Transverse colon (tissue), 4 donors: ENCODE measurements around the gene APH1A. TPM values are rescaled to one million over a fixed set of nuclear protein-coding genes. Genes with fewer than 3 reads are reported as not detected.

Experiments used
- DNase-seq: peaks from one replicate; pipeline ENCODE4 v3.0.0-alpha.2; 2019
- H3K27ac ChIP-seq, 4 donors: fragments of 200-600 bp; sonication (generic); 2 replicates each; pipeline ENCODE4 v1.5.1; 2016 to 2018; ENCODE audit warnings: inconsistent platforms in 4 of 4
- H3K27me3 ChIP-seq: fragments of 200-600 bp; sonication (generic); 2 replicates; pipeline ENCODE4 v1.5.1; 2017; ENCODE audit warnings: inconsistent platforms
- H3K36me3 ChIP-seq, 4 donors: fragments of 200-600 bp; sonication (generic); 2 replicates each; pipeline ENCODE4 v1.5.1; 2017 to 2019; ENCODE audit warnings: inconsistent platforms in 4 of 4
- H3K4me1 ChIP-seq, 4 donors: fragments of 200-600 bp; sonication (generic); 2 replicates each; pipeline ENCODE4 v1.5.1; 2017 to 2020; ENCODE audit warnings: inconsistent platforms in 4 of 4
- H3K4me3 ChIP-seq, 4 donors: fragments of 200-600 bp; sonication (generic); 1 replicate in 1 of 4; 2 replicates in 3 of 4; pipeline versions ENCODE4 v1.5.1 to v1.6.1; 2017 to 2019; ENCODE audit warnings: inconsistent platforms in 4 of 4
- H3K9me3 ChIP-seq, 2 donors: fragments of 200-600 bp; sonication (generic); 2 replicates each; pipeline ENCODE4 v1.5.1; 2017 to 2019; ENCODE audit warnings: inconsistent platforms in 2 of 2
- EP300 ChIP-seq: sonication (generic); formaldehyde crosslinking; IDR thresholded peaks from one replicate; pipeline ENCODE4 v1.6.1; 2017; ENCODE audit warnings: antibody characterized with exemption, low read depth
- POLR2A ChIP-seq: fragments of 450-650 bp; IDR thresholded peaks from one replicate; pipeline ENCODE4 v1.6.1; 2016; ENCODE audit warnings: antibody characterized with exemption, mild to moderate bottlenecking, moderate library complexity
- POLR2AphosphoS5 ChIP-seq, 3 donors: sonication (generic); formaldehyde crosslinking; IDR thresholded peaks; one replicate each; pipeline ENCODE4 v1.6.1; 2016; ENCODE audit warnings: antibody characterized with exemption in 3 of 3
- WGBS, 2 donors: methylation state at CpG; one replicate each; pipeline ENCODE4 v1.1.5; 2018; ENCODE audit warnings: low coverage in 1 of 2; 5-methylcytosine and 5-hydroxymethylcytosine counted together
- in situ Hi-C, 4 donors: fragments of 200-750 bp; cut with MboI; loops; one replicate each; pipeline versions ENCODE4 v1.15.0 to v1.15.1; 2017; ENCODE audit warnings: low sequenced_read_pairs in 3 of 4, low pct_ligation_motif_present in 1 of 4, low pct_unique_long_range_greater_than_20kb in 1 of 4
- intact Hi-C: fragments of 100-400 bp; cut with DNase I; formaldehyde crosslinking; loops from one replicate; pipeline ENCODE4 v1.15.1; 2023; ENCODE audit warnings: low total_unique reads
- total RNA-seq, 4 donors: library from RNA; depleted of rRNA; stranded (reverse); fragments of >200 nt; gene quantifications; one replicate each; pipeline ENCODE4 v1.1.0, GENCODE V29; 2016
- TF ChIP-seq, protein P1 (sequence below), 5 experiments: fragments of 200-600 bp in 3 of 5; fragments of 450-650 bp in 2 of 5; sonication (generic) in 3 of 5; IDR thresholded peaks; 1 replicate in 2 of 5; 2 replicates in 3 of 5; pipeline ENCODE4 v1.5.1; 2016 to 2017; ENCODE audit warnings: antibody characterized with exemption in 5 of 5, inconsistent platforms in 3 of 5, mild to moderate bottlenecking in 2 of 5, moderate library complexity in 1 of 5

Gene APH1A
- total RNA-seq, 4 donors from 2014 or later: 86.8 to 162 (median 113) TPM

- peaks cover 0 to 17% (median 5%) of the 10 kb centered on the region in 4 donors for H3K36me3 ChIP-seq
- TF ChIP-seq POLR2A (no peak), POLR2AphosphoS5 (IDR thresholded peaks at IDR 0.05) (no peak)
- TF ChIP-seq, protein P1, sequence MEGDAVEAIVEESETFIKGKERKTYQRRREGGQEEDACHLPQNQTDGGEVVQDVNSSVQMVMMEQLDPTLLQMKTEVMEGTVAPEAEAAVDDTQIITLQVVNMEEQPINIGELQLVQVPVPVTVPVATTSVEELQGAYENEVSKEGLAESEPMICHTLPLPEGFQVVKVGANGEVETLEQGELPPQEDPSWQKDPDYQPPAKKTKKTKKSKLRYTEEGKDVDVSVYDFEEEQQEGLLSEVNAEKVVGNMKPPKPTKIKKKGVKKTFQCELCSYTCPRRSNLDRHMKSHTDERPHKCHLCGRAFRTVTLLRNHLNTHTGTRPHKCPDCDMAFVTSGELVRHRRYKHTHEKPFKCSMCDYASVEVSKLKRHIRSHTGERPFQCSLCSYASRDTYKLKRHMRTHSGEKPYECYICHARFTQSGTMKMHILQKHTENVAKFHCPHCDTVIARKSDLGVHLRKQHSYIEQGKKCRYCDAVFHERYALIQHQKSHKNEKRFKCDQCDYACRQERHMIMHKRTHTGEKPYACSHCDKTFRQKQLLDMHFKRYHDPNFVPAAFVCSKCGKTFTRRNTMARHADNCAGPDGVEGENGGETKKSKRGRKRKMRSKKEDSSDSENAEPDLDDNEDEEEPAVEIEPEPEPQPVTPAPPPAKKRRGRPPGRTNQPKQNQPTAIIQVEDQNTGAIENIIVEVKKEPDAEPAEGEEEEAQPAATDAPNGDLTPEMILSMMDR (IDR thresholded peaks at IDR 0.05): no peak
- H3K27me3 ChIP-seq: no peaks in the 10 kb centered on the region
- H3K27ac ChIP-seq: no peak overlapping the region
- no peaks in the 10 kb centered on the region for H3K9me3 ChIP-seq
- in situ Hi-C loops (no loop called here), intact Hi-C loops (no loop called here)
- H3K4me3 ChIP-seq: no peak overlapping the region
- no peaks in the 10 kb centered on the region for H3K4me1 ChIP-seq
- no peak for DNase-seq
Observed at GRCh38 chr1:150227228-150227627, 41.6 kb downstream of the APH1A start.

- TF ChIP-seq, protein P1 (IDR thresholded peaks at IDR 0.05): no peak
- TF ChIP-seq POLR2AphosphoS5 (IDR thresholded peaks at IDR 0.05): no peak
- no peak for TF ChIP-seq EP300
- TF ChIP-seq POLR2A: no peak
Observed at GRCh38 chr1:150226486-150226885, 42.3 kb downstream of the APH1A start.

GRCh38 chr1:150225546-150225945, 43.3 kb downstream of the APH1A start:
- 80% methylated on average over 1 of the region's 1 CpG for WGBS, 2 donors
- Histone ChIP-seq H3K9me3 (no peaks in the 10 kb centered on the region), H3K27me3 (no peaks in the 10 kb centered on the region), H3K4me1 (no peaks in the 10 kb centered on the region), H3K36me3 (peaks cover 0 to 17% (median 6%) of the 10 kb centered on the region in 4 donors), H3K4me3 (no peak overlapping the region), H3K27ac (no peak overlapping the region)
- TF ChIP-seq EP300 (no peak), POLR2A (no peak), POLR2AphosphoS5 (IDR thresholded peaks at IDR 0.05) (no peak)
- TF ChIP-seq, protein P1 (IDR thresholded peaks at IDR 0.05): no peak
- no peak for DNase-seq
- intact Hi-C loops (no loop called here), in situ Hi-C loops (no loop called here)

More at GRCh38 chr1:150226486-150226885, 42.3 kb downstream of the APH1A start:
- intact Hi-C loops (no loop called here), in situ Hi-C loops (no loop called here)
- no peak for DNase-seq
- Histone ChIP-seq H3K36me3 (peaks cover 0 to 17% (median 5%) of the 10 kb centered on the region in 4 donors), H3K27me3 (no peaks in the 10 kb centered on the region), H3K4me1 (no peaks in the 10 kb centered on the region), H3K27ac (no peak overlapping the region), H3K4me3 (no peak overlapping the region), H3K9me3 (no peaks in the 10 kb centered on the region)
- 86 to 96% methylated on average over 2 of the region's 2 CpGs for WGBS, 2 donors

DNA sequence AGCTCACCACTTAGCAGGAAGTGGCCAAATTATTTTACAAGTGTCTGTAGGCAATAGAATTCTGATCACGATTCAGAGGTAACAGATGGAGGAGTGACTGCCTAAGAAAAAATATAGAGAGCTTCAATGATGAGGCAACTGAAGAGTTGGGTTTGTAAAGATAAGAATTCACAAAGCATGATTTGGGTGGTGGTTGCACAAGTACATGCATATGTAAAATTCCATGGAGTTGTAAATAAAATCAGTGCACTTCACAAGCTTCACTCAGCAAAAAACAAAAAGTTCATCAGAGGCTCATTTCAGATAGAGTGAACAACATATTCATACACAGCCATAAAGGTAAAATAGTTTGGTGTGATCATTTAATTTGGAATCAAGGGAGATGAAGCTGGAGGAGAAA, 43.8 kb downstream of the APH1A start:
- Histone ChIP-seq H3K9me3 (no peaks in the 10 kb centered on the region), H3K4me3 (no peak overlapping the region), H3K36me3 (peaks cover 0 to 17% (median 7%) of the 10 kb centered on the region in 4 donors), H3K27ac (no peak overlapping the region), H3K4me1 (no peaks in the 10 kb centered on the region), H3K27me3 (no peaks in the 10 kb centered on the region)
- intact Hi-C loops (no loop called here), in situ Hi-C loops (no loop called here)
- DNase-seq: no peak
- TF ChIP-seq, protein P1 (IDR thresholded peaks at IDR 0.05): no peak
- TF ChIP-seq EP300 (no peak), POLR2A (no peak), POLR2AphosphoS5 (IDR thresholded peaks at IDR 0.05) (no peak)
- WGBS, 2 donors: 57 to 75% methylated on average over 1 of the region's 1 CpG
